NT2/D1 (cell line): ENCODE measurements around the gene PRSS48.

Experiments used
- SUZ12 ChIP-seq: IDR thresholded peaks from 2 replicates; pipeline ENCODE4 v1.6.1; 2011; ENCODE audit not compliant: insufficient read length, insufficient read depth; ENCODE audit errors: extremely low read depth
- YY1 ChIP-seq: IDR thresholded peaks from 2 replicates; pipeline ENCODE4 v1.6.1; 2011; ENCODE audit not compliant: insufficient read length, insufficient read depth
- ZNF274 ChIP-seq: IDR thresholded peaks from 2 replicates; pipeline ENCODE4 v1.6.1; 2011; ENCODE audit warnings: mild to moderate bottlenecking, low read depth, low read length

DNA sequence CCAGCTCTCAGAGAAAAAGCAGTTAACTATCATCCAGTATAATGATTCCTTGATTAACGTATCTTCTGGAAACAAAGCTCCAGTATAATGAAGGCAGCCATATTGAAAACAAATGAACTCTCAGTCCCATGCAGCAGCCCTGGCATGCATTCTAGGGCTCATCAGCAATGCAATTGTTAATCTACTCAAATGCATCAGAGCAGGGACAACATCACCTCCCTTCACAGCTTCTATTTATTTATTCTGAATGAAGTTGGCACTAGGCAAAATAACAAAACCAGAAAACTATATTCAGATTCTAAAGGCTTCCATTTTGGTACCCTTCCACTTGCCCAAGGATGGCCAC is 37.0 kb downstream of the PRSS48 start:
- TF ChIP-seq YY1 (no peak), ZNF274 (no peak), SUZ12 (no peak)
